C4-2B (cell line): ENCODE data around the gene CNGA3.

ENCODE experiments used
- CTCF ChIP-seq: fragments of 450-650 bp; conservative IDR thresholded peaks from 2 replicates; pipeline ENCODE4 v1.5.1; 2017; ENCODE audit warnings: mild to moderate bottlenecking
- ZFX ChIP-seq: fragments of 450-650 bp; IDR thresholded peaks from 2 replicates; pipeline ENCODE4 v1.6.1; 2017

- no peak for TF ChIP-seq CTCF
- TF ChIP-seq ZFX = no peak
Measured at GRCh38 chr2:98419544-98419943, 73.3 kb downstream of the CNGA3 start.
